B cell (primary cell): ENCODE measurements around the gene SAG. TPM values are rescaled to one million over a fixed set of nuclear protein-coding genes. Genes with fewer than 3 reads are reported as not detected.

Source experiments
- ATAC-seq: fragments of 200-7000 bp; cut with Tn5 transposase; one replicate; pipeline ENCODE4 v1.10.0; 2021; ENCODE audit warnings: low read depth, mild to moderate bottlenecking, moderate number of reproducible peaks, moderate library complexity
- CTCF ChIA-PET: fragments of 350-600 bp; sonication (Branson Sonifier 250); formaldehyde crosslinking; loops from one replicate; lab custom pipeline; 2021; ENCODE audit warnings: antibody characterized with exemption, inconsistent platforms; lab: Charles Lee
- POLR2A ChIA-PET: fragments of 350-600 bp; sonication (Branson Sonifier 250); formaldehyde crosslinking; loops from one replicate; lab custom pipeline; 2021; ENCODE audit warnings: antibody characterized with exemption; lab: Charles Lee
- DNase-seq: peaks from one replicate; pipeline ENCODE4 v3.0.0; 2013
- H2AFZ ChIP-seq: 2 replicates; pipeline ENCODE4 v1.6.1; 2012; ENCODE audit warnings: mild to moderate bottlenecking, low read depth, low read length; ENCODE audit not compliant: insufficient read depth, poor library complexity, severe bottlenecking
- H3K27ac ChIP-seq, 2 donors: 1 replicate in 1 of 2; 2 replicates in 1 of 2; pipeline ENCODE4 v1.5.1; 2012 to 2013; ENCODE audit warnings: low read length in 2 of 2, mild to moderate bottlenecking in 2 of 2, moderate library complexity in 1 of 2
- H3K27me3 ChIP-seq, 4 experiments: fragments of 200-600 bp in 1 of 4; sonication (generic) in 1 of 4; replicated peaks in 1 of 4; 1 replicate in 2 of 4; 2 replicates in 2 of 4; pipeline versions ENCODE4 v1.6.1 to v1.7.0; 2013 to 2016; ENCODE audit warnings: low read length in 3 of 4, mild to moderate bottlenecking in 2 of 4, mixed read lengths in 1 of 4, moderate library complexity in 1 of 4; ENCODE audit not compliant: insufficient read depth in 4 of 4, control insufficient read depth in 3 of 4; ENCODE audit errors: control extremely low read depth in 1 of 4
- H3K36me3 ChIP-seq, 2 experiments: replicated peaks in 1 of 2; 1 replicate in 1 of 2; 2 replicates in 1 of 2; pipeline versions ENCODE4 v1.6.1 to v1.7.1; 2013; ENCODE audit warnings: low read length in 1 of 2; ENCODE audit not compliant: insufficient read depth in 2 of 2, control insufficient read depth in 1 of 2; ENCODE audit errors: control extremely low read depth in 1 of 2, extremely low read depth in 1 of 2
- H3K4me1 ChIP-seq, 2 donors: fragments of 200-600 bp in 1 of 2; sonication (generic) in 1 of 2; 1 replicate in 1 of 2; 2 replicates in 1 of 2; pipeline versions ENCODE4 v1.5.1 to v1.6.1; 2013 to 2017; ENCODE audit warnings: low read length in 2 of 2; ENCODE audit not compliant: control insufficient read depth in 2 of 2, insufficient read depth in 2 of 2
- H3K4me2 ChIP-seq: replicated peaks from 2 replicates; pipeline ENCODE3; 2012; ENCODE audit warnings: mild to moderate bottlenecking, low read depth, low read length; ENCODE audit not compliant: poor library complexity, severe bottlenecking
- H3K4me3 ChIP-seq, 5 experiments: fragments of 200-600 bp in 1 of 5; sonication (generic) in 1 of 5; 1 replicate in 3 of 5; 2 replicates in 2 of 5; pipeline versions ENCODE4 v1.5.1 to v1.7.0; 2011 to 2016; ENCODE audit warnings: low read length in 4 of 5, mild to moderate bottlenecking in 4 of 5, low read depth in 2 of 5, control low read depth in 1 of 5, moderate library complexity in 1 of 5; ENCODE audit not compliant: insufficient read depth in 1 of 5; ENCODE audit errors: control extremely low read depth in 1 of 5, extremely low read depth in 1 of 5
- H3K79me2 ChIP-seq: fragments of 200-600 bp; sonication (generic); one replicate; pipeline ENCODE4 v1.6.0; 2016; ENCODE audit warnings: low read length; ENCODE audit not compliant: control insufficient read depth, insufficient read depth
- H3K9ac ChIP-seq: fragments of 200-600 bp; sonication (generic); 2 replicates; pipeline ENCODE4 v1.6.1; 2017; ENCODE audit warnings: mild to moderate bottlenecking, low read length, moderate library complexity
- H3K9me3 ChIP-seq, 3 donors: one replicate each; pipeline versions ENCODE4 v1.6.1 to v1.7.1; 2013; ENCODE audit warnings: low read length in 2 of 3; ENCODE audit not compliant: control insufficient read depth in 2 of 3, insufficient read depth in 1 of 3; ENCODE audit errors: control extremely low read depth in 1 of 3
- H4K20me1 ChIP-seq: 2 replicates; pipeline ENCODE4 v1.6.0; 2012; ENCODE audit warnings: mild to moderate bottlenecking, low read length; ENCODE audit not compliant: insufficient read depth, control insufficient read depth, poor library complexity, severe bottlenecking
- H3K27ac Mint-ChIP-seq: one replicate; pipeline ENCODE4 v1.8.0; 2021; ENCODE audit warnings: mixed read lengths
- H3K27me3 Mint-ChIP-seq: one replicate; pipeline ENCODE4 v1.8.0; 2021; ENCODE audit warnings: mixed read lengths
- H3K4me1 Mint-ChIP-seq: one replicate; pipeline ENCODE4 v1.8.0; 2021; ENCODE audit warnings: mixed read lengths
- H3K4me3 Mint-ChIP-seq: one replicate; pipeline ENCODE4 v1.8.0; 2021; ENCODE audit warnings: mixed read lengths
- H3K9me3 Mint-ChIP-seq: one replicate; pipeline ENCODE4 v1.8.0; 2022; ENCODE audit warnings: mixed read lengths; ENCODE audit not compliant: insufficient read depth
- CTCF ChIP-seq: fragments of 200-600 bp; IDR thresholded peaks from one replicate; pipeline ENCODE4 v1.8.0; 2022; ENCODE audit warnings: antibody characterized with exemption, mild to moderate bottlenecking
- EZH2 ChIP-seq: IDR thresholded peaks from 2 replicates; pipeline ENCODE4 v1.6.1; 2012; ENCODE audit warnings: borderline replicate concordance, low read depth, mild to moderate bottlenecking, moderate library complexity, low read length; ENCODE audit not compliant: insufficient read depth, poor library complexity, severe bottlenecking
- WGBS: methylation state at CpG from one replicate; pipeline ENCODE4 v1.1.5; 2013; ENCODE audit warnings: missing lambda C conversion rate; ENCODE audit not compliant: insufficient coverage; 5-methylcytosine and 5-hydroxymethylcytosine counted together
- intact Hi-C: fragments of 100-400 bp; cut with micrococcal nuclease; formaldehyde crosslinking; loops from one replicate; pipeline ENCODE4 v1.10.0; 2022
- polyA plus RNA-seq: library from polyadenylated mRNA; depleted of rRNA; stranded (reverse); fragments of >200 nt; gene quantifications from 2 replicates; pipeline ENCODE4 v1.2.3, GENCODE V29; 2012
- total RNA-seq, 2 donors: library from RNA; stranded (reverse); fragments of 120-200 nt in 1 of 2; gene quantifications; 1 replicate in 1 of 2; 2 replicates in 1 of 2; pipeline versions ENCODE4 v1.2.3 to v1.2.4, GENCODE V29; 2013 to 2022

SAG gene
- total and polyA plus RNA-seq, 2 donors (not counting 1 experiment from before 2014, with no cell fraction given) = 0.03 to 0.17 TPM

- Histone ChIP-seq H3K36me3 (peaks cover 4 to 36% of the 10 kb centered on the region in 2 experiments), H3K79me2 (no peaks in the 10 kb centered on the region), H2AFZ (no peak overlapping the region), H3K4me3 (no peak overlapping the region), H4K20me1 (no peaks in the 10 kb centered on the region), H3K4me2 (no peak overlapping the region), H3K27ac (no peak overlapping the region), H3K9me3 (no peaks in the 10 kb centered on the region), H3K9ac (no peak overlapping the region), H3K27me3 (no peaks in the 10 kb centered on the region), H3K4me1 (no peaks in the 10 kb centered on the region)
- 100% methylated on average over 2 of the region's 7 CpGs for WGBS
- ChIA-PET CTCF (no interaction called here), POLR2A (interaction anchor here (1.2 kb wide), 1 partner anchor 9 kb away, joined by 5 read pairs; no protein-coding TSS in a partner anchor)
- no peaks in the 10 kb centered on the region for H3K27me3 Mint-ChIP-seq
- TF ChIP-seq EZH2 (no peak), CTCF (no peak)
- no peak overlapping the region for H3K27ac Mint-ChIP-seq
- intact Hi-C loops = no loop called here
- no peaks in the 10 kb centered on the region for H3K9me3 Mint-ChIP-seq
- ATAC-seq (no peak), DNase-seq (no peak)
- H3K4me3 Mint-ChIP-seq = no peak overlapping the region
- H3K4me1 Mint-ChIP-seq = no peaks in the 10 kb centered on the region
These were observed 10.5 kb upstream of the SAG start for GRCh38 chr2:233297076-233297475.

DNA sequence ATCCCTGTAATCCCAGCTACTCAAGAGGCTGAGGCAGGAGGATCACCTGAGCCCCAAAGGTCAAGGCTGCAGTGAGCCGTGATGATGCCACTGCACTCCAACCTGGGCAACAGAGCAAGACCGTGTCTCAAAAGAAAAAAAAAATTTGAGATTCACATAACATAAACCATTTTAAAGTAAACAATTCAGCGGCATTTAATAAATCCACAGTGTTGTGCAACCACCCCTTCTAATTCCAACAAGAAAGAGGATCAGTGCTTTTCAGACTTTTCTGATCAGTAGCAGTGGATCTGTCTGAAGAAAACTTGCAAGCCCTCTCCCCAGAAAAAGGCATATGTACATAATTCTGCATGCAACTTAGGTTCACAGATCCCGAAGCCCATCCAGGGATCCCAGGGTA is 7.2 kb upstream of the SAG start:
- intact Hi-C loops = no loop called here

More for the DNA sequence above, 7.2 kb upstream of the SAG start:
- H3K27me3 Mint-ChIP-seq = no peaks in the 10 kb centered on the region
- no peak for DNase-seq
- no peak overlapping the region for H3K27ac Mint-ChIP-seq
- no peak for ATAC-seq
- Histone ChIP-seq H3K4me3 (no peak overlapping the region), H4K20me1 (no peaks in the 10 kb centered on the region), H3K27me3 (no peaks in the 10 kb centered on the region), H3K9ac (no peak overlapping the region), H3K4me2 (no peak overlapping the region), H2AFZ (no peak overlapping the region), H3K36me3 (peaks cover 0 to 7% of the 10 kb centered on the region in 2 experiments), H3K79me2 (no peaks in the 10 kb centered on the region), H3K4me1 (no peaks in the 10 kb centered on the region), H3K27ac (no peak overlapping the region), H3K9me3 (no peaks in the 10 kb centered on the region)
- CTCF ChIA-PET = no interaction called here
- POLR2A ChIA-PET = no interaction called here
- WGBS = 90% methylated on average over 3 of the region's 4 CpGs
- H3K4me1 Mint-ChIP-seq = no peaks in the 10 kb centered on the region
- H3K4me3 Mint-ChIP-seq = no peak overlapping the region
- TF ChIP-seq CTCF (no peak), EZH2 (no peak)
- no peaks in the 10 kb centered on the region for H3K9me3 Mint-ChIP-seq
